Glomerular endothelial cell (primary cell): ENCODE results near the gene METTL2B. TPM values are rescaled to one million over a fixed set of nuclear protein-coding genes. Genes with fewer than 3 reads are reported as not detected.
A peak's percentile ranks its signal among the peaks of the same experiment; 100 is the strongest.
"Not testable (repeated sequence)": the region's sequence is repeated elsewhere in the genome, so short reads cannot be mapped to it uniquely, and the experiment has no call there.

ENCODE experiments used
- DNase-seq: peaks from one replicate; pipeline ENCODE4 v3.0.0-alpha.2; 2011; ENCODE audit warnings: low read depth, low spot score; ENCODE audit errors: extremely low read depth
- total RNA-seq: library from RNA; depleted of rRNA; stranded (reverse); fragments of >200 nt; gene quantifications from 2 replicates; pipeline ENCODE4 v1.2.3, GENCODE V29; 2015

METTL2B gene
- total RNA-seq, 1 donor from 2014 or later = 21.0 TPM

DNA sequence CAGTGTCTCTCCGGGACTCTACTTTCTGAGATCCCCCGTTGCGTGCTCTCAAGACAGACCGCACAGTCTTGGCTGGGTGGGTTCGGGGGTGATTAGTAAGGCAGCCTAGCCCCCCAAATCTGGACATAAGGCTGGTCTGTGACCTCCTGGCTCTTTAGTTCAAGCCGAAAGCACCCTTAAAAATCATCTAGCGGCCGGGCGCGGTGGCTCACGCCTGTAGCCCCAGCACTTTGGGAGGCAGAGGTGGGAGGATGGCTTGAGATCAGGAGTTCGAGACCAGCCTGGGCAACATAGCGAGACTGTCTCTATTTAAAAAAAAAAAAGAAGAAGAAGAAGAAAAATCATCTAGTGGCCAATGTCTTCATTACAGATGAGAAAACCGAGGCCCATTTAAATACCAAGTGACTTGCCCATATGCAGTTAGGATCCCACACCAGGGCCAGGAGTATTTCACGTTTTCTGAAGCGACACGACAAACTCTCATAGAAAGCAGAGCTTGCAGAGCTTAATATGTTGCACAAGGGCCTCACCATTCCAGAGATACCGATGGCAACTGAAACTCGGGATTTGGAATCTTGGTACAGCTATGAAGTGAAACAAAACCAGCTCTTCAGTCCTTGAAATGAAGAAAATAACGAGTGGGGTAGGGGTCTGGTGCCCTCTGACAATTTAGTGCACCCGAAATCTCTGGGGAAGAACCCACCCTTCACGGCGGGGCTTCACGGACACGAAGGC is 21.6 kb upstream of the METTL2B start:
- DNase-seq = no peak

- DNase-seq = no peak
Observed at GRCh38 chr7:128455543-128456254, 20.8 kb upstream of the METTL2B start, which contains the start of gene HILPDA. Gene HILPDA (plus strand): TSS chr7:128455878. CDS start chr7:128457269, 1,391 bp downstream.

GRCh38 chr7:128456255-128456725 is 20.3 kb upstream of the METTL2B start:
- DNase-seq = no peak

DNA sequence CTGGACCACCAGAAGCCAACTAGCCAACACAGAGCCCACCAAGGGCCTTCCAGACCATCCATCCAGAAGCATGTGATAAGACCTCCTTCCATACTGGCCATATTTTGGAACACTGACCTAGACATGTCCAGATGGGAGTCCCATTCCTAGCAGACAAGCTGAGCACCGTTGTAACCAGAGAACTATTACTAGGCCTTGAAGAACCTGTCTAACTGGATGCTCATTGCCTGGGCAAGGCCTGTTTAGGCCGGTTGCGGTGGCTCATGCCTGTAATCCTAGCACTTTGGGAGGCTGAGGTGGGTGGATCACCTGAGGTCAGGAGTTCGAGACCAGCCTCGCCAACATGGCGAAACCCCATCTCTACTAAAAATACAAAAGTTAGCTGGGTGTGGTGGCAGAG is 19.2 kb upstream of the METTL2B start:
- DNase-seq = not testable (repeated sequence)

- DNase-seq = no peak
Observed at GRCh38 chr7:128458956-128459355, 17.6 kb upstream of the METTL2B start.

DNA sequence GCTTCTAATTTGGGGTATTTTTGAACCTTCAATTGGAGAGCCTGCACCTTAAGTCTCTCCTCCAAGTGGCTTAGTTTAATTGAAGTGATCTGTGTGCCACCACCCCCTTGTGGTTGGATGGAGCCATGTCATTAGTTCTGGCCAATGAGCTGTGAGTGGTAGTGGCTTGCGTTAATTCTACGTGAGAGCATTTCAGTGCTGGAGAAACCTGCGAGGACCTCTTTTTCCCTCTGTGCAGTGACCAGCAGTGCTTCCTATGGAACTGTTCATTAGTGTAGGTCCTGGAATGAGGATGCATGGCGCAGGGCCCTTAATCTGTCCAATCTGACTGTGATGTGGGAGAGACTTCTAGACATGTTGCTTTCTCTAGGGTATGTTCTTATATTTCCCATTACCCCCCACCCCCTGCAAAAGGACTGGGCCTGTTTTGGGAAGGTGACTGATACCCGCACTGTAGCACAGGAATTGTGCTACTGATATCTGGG is 17.1 kb upstream of the METTL2B start:
- no peak for DNase-seq

- no peak for DNase-seq
Observed at GRCh38 chr7:128462460-128462859, 14.1 kb upstream of the METTL2B start.

- not testable (repeated sequence) for DNase-seq
Observed at GRCh38 chr7:128463345-128463744, 13.2 kb upstream of the METTL2B start.

- DNase-seq = not testable (repeated sequence)
Observed at GRCh38 chr7:128463933-128464332, 12.6 kb upstream of the METTL2B start.

- not testable (repeated sequence) for DNase-seq
Observed at GRCh38 chr7:128466871-128467270, 9.7 kb upstream of the METTL2B start.

DNA sequence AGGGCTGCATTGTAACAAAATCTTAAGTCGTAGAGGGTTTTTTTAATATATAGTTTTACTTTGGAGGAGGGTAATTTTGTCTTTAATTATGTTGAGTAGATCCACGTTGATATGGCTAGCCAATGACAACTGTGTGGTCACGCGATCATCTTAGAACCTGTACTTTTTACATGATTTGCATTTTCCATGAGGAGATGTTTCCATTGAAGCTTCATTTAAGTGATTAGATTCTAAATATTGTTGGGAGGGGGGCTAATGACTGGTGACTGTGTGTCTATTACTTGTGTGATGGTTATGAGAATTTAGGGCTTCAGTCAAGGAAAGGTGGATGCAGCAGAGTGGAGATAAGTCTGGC is 765 bp downstream of the METTL2B start:
- DNase-seq = not testable (repeated sequence)

DNA sequence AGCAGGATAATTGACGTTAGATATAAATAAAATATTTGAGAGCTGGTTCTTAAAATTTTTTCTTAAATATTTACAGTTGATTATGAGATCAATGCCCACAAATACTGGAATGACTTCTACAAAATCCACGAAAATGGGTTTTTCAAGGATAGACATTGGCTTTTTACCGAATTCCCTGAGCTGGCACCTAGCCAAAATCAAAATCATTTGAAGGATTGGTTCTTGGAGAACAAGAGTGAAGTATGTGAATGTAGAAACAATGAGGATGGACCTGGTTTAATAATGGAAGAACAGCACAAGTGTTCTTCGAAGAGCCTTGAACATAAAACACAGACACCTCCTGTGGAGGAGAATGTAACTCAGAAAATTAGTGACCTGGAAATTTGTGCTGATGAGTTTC is 2.5 kb downstream of the METTL2B start:
- not testable (repeated sequence) for DNase-seq

DNA sequence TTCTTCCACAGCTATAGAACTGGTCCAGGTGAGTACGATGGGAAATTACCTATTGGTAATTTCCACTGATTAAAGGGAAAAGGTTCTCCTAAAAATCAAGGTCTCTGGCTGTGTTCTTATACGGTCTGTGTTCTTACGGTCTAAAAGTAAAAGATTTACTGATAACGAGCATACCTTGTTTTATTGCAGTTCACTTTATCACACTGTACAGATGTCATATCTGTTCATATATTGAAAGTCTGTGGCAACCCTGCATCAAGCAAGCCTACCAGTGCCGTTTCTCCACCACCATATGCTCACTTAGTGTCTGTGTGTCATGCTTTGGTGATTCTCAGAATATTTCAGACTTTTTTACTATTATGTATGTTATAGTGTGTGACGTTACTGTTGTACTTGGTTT is 11.6 kb downstream of the METTL2B start:
- DNase-seq = not testable (repeated sequence)

DNA sequence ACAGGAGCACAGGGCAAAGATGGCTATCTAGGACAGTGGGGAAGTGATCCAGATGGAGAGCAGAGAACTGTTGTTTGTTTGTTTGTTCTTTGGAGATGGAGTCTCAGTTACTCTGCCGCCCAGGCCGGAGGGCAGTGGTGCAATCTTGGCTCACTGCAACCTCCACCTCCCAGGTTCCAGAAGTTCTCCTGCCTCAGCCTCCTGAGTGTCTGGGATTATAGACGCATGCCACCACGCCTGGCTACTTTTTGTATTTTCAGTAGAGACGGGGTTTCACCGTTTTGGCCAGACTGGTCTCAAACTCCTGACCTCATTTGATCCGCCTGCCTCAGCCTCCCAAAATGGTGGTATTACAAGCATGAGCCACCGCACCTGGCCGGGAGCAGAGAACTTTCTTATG is 20.9 kb downstream of the METTL2B start:
- no peak for DNase-seq

DNA sequence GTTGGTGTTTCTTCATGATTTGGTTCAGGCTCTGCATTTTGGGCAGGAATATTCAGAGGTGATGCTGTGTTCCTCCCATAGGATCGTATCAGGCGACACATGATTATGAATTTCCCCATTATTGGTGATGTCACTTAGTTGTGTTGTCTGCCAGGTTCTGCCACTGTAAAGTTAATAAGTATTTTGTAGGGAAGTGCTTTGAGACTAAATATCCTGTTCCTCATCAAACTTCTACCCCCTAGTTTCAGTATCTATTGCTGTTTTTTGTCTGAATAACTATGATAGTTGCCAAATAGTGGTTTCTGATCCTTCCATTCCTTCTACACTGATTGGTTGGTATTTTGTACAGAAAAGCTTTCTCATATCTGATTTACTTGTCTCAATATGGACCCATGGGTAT is 28.9 kb downstream of the METTL2B start:
- DNase-seq = not testable (repeated sequence)

DNA sequence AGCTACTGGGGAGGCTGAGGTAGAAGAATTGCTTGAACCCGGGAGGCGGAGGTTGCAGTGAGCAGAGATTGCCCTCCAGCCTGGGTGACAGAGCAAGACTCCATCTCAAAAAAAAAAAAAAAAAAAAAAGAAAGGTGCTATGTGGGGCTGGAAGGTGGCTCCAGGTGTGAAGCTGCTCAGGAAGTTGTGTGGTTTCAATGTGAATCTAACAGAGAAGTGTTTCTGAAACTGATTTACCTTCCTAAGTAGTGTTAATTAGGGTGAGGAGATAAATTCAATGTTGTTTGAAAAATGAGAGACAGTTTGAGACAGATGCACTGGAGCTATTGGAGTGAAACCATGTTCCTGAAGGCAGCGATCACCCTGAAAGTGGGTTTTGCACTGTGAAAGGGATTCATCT is 30.3 kb downstream of the METTL2B start:
- DNase-seq = not testable (repeated sequence)

- not testable (repeated sequence) for DNase-seq
Observed at GRCh38 chr7:128507321-128507993, 30.9 kb downstream of the METTL2B start.

GRCh38 chr7:128511692-128512091 is 35.1 kb downstream of the METTL2B start:
- DNase-seq = not testable (repeated sequence)

DNA sequence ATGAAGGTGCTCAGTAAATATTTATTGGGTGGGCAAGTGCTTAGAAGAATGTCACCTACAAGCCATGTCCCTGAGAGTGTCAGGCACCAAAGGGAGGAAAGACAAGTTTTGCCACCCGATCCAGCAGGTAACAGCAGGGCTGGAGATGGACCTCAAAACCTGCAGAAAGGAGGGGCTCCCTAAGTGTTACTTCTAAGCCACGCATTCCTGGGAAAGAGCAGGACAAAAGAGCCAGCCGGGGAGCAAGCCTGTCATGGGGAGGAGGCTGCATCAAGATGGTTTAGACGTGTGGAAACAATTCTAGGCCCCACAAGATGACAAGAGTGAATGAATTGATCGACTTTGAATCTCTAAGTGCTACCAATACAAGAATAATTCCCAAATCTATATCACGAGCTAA is 38.7 kb downstream of the METTL2B start:
- DNase-seq = not testable (repeated sequence)

GRCh38 chr7:128517023-128517422 is 40.5 kb downstream of the METTL2B start:
- not testable (repeated sequence) for DNase-seq

- DNase-seq = peak; percentile 33
Observed at GRCh38 chr7:128523226-128523931, 46.8 kb downstream of the METTL2B start.
